ENCODE data around the gene ARID1B.

- TF ChIP-seq CTCF (IDR thresholded peaks at IDR 0.05): no peak
- no peak for TF ChIP-seq POLR2A (IDR thresholded peaks at IDR 0.05)
Observed at GRCh38 chr6:156762547-156762946, 14.6 kb upstream of the ARID1B start.

Measured in adrenal gland (tissue), 5 donors.